A673 (cell line): ENCODE results near the gene PON2. TPM values are rescaled to one million over a fixed set of nuclear protein-coding genes. Genes with fewer than 3 reads are reported as not detected.

Experiments used
- BruUV-seq: library from RNA; stranded (reverse); fragments of 400-500 nt; replicated peaks from 2 replicates; lab custom pipeline; 2021; lab: Mats Ljungman, UMichigan
- CTCF ChIA-PET: fragments of 300-600 bp; sonication (Branson Sonifier 250); formaldehyde crosslinking; loops from one replicate; lab custom pipeline; 2022; ENCODE audit warnings: antibody characterized with exemption; lab: Charles Lee
- POLR2A ChIA-PET: fragments of 300-600 bp; sonication (Branson Sonifier 250); formaldehyde crosslinking; loops from one replicate; lab custom pipeline; 2022; ENCODE audit warnings: antibody characterized with exemption; ENCODE audit not compliant: low non-redundant PET; lab: Charles Lee
- DNase-seq: peaks from one replicate; pipeline ENCODE4 v3.0.0-alpha.2; 2015; ENCODE audit warnings: low spot score
- H3K27ac ChIP-seq: fragments of 200-600 bp; sonication (generic); 2 replicates; pipeline ENCODE4 v1.5.1; 2016; ENCODE audit warnings: mixed run types, low read depth, mild to moderate bottlenecking, mixed read lengths, antibody characterized with exemption, low read length; ENCODE audit not compliant: poor library complexity, severe bottlenecking
- H3K27me3 ChIP-seq: fragments of 200-600 bp; sonication (generic); replicated peaks from 2 replicates; pipeline ENCODE4 v1.6.1; 2017; ENCODE audit warnings: mixed run types, low read depth, mild to moderate bottlenecking, mixed read lengths, antibody characterized with exemption, low read length; ENCODE audit not compliant: insufficient read depth, poor library complexity
- H3K36me3 ChIP-seq: fragments of 200-600 bp; sonication (generic); 2 replicates; pipeline ENCODE4 v1.6.1; 2016; ENCODE audit warnings: mixed run types, mild to moderate bottlenecking, mixed read lengths, antibody characterized with exemption, low read length; ENCODE audit not compliant: insufficient read depth, poor library complexity, severe bottlenecking
- H3K4me1 ChIP-seq: fragments of 200-600 bp; sonication (generic); 2 replicates; pipeline ENCODE4 v1.6.1; 2017; ENCODE audit warnings: mixed run types, mild to moderate bottlenecking, mixed read lengths, antibody characterized with exemption, low read length; ENCODE audit not compliant: insufficient read depth, poor library complexity, severe bottlenecking
- H3K4me3 ChIP-seq: fragments of 200-600 bp; sonication (generic); 2 replicates; pipeline ENCODE4 v1.5.1; 2016; ENCODE audit warnings: low read depth, mixed run types, mild to moderate bottlenecking, mixed read lengths, low read length; ENCODE audit not compliant: poor library complexity, severe bottlenecking
- H3K9me3 ChIP-seq: fragments of 200-600 bp; sonication (generic); 2 replicates; pipeline ENCODE4 v1.6.1; 2016; ENCODE audit warnings: mixed run types, low read depth, mild to moderate bottlenecking, mixed read lengths, antibody characterized with exemption, low read length; ENCODE audit not compliant: poor library complexity, severe bottlenecking
- CTCF ChIP-seq: fragments of 300-800, 200-600 bp; sonication (generic); conservative IDR thresholded peaks from 2 replicates; pipeline ENCODE4 v1.5.1; 2017; ENCODE audit warnings: low read depth, mild to moderate bottlenecking, antibody characterized with exemption, low read length, moderate library complexity, mixed read lengths
- EZH2 ChIP-seq: fragments of 200-600 bp; sonication (generic); IDR thresholded peaks from 2 replicates; pipeline ENCODE4 v1.6.1; 2017; ENCODE audit warnings: borderline replicate concordance, low read depth, mild to moderate bottlenecking, mixed read lengths, antibody characterized with exemption, low read length; ENCODE audit not compliant: poor library complexity, severe bottlenecking
- intact Hi-C: fragments of 100-400 bp; cut with micrococcal nuclease; formaldehyde crosslinking; loops from one replicate; pipeline ENCODE4 v1.10.0; 2022; ENCODE audit not compliant: unreplicated experiment
- total RNA-seq: library from RNA; stranded (reverse); gene quantifications from 2 replicates; pipeline ENCODE4 v1.2.3, GENCODE V29; 2021

The PON2 gene
- total RNA-seq, 1 experiment from 2014 or later: 67.6 TPM

DNA sequence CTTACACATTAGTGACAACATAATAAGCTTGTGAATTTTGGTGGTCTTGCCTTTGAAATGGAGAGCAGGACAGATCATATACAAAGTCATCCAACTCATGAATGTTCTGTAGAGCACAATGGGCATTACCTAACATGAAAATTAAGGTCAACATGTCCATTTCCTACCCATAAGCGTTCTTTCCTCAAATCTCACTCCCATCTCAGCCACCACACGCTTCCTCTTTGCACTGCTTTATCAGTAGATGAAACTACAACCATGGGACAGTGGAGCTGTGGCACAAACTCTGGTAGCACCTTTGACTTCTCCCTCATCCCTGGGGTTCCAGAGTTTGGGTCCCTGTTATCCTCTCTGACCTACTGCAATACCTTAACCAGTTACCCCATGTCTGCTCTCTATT lies 2.2 kb downstream of the PON2 start:
- no peaks in the 10 kb centered on the region for H3K9me3 ChIP-seq
- no peak for DNase-seq
- TF ChIP-seq EZH2: no peak
- TF ChIP-seq CTCF: no peak
- H3K36me3 ChIP-seq: no peaks in the 10 kb centered on the region
- peaks cover 15% of the 10 kb centered on the region for H3K4me1 ChIP-seq
- no peaks in the 10 kb centered on the region for H3K27me3 ChIP-seq
- ChIA-PET CTCF (no interaction called here), POLR2A (no interaction called here)
- no peak overlapping the region for H3K4me3 ChIP-seq
- intact Hi-C loops: no loop called here
- no TSS peak for BruUV-seq
- H3K27ac ChIP-seq: no peak overlapping the region

- intact Hi-C loops: no loop called here
- H3K27me3 ChIP-seq: no peaks in the 10 kb centered on the region
- peaks cover 15% of the 10 kb centered on the region for H3K4me1 ChIP-seq
- POLR2A ChIA-PET: no interaction called here
- BruUV-seq: no TSS peak
- CTCF ChIA-PET: no interaction called here
- no peak for DNase-seq
- H3K4me3 ChIP-seq: no peak overlapping the region
- no peaks in the 10 kb centered on the region for H3K9me3 ChIP-seq
- no peaks in the 10 kb centered on the region for H3K36me3 ChIP-seq
- TF ChIP-seq CTCF: no peak
- no peak for TF ChIP-seq EZH2
- no peak overlapping the region for H3K27ac ChIP-seq
Measured at GRCh38 chr7:95430864-95431263, 4.0 kb downstream of the PON2 start.

- BruUV-seq: no TSS peak
- no peak overlapping the region for H3K4me3 ChIP-seq
- no peaks in the 10 kb centered on the region for H3K27me3 ChIP-seq
- ChIA-PET POLR2A (no interaction called here), CTCF (no interaction called here)
- no peaks in the 10 kb centered on the region for H3K36me3 ChIP-seq
- H3K27ac ChIP-seq: no peak overlapping the region
- DNase-seq: no peak
- TF ChIP-seq CTCF (no peak), EZH2 (no peak)
- peaks cover 6% of the 10 kb centered on the region for H3K4me1 ChIP-seq
- intact Hi-C loops: no loop called here
- H3K9me3 ChIP-seq: no peaks in the 10 kb centered on the region
Measured at GRCh38 chr7:95429241-95429990, 5.4 kb downstream of the PON2 start.
